SIG-M5 treated with dmso at 0.1 percent for 504 hours (cell line): Measurements from ENCODE around the gene ATN1.

ENCODE experiments used
- DNase-seq: peaks from one replicate; lab custom pipeline; 2025; ENCODE audit not compliant: unreplicated experiment; lab: John Stamatoyannopoulos, UW

The ATN1 gene

GRCh38 chr12:6968426-6968825, 40.7 kb downstream of the ATN1 start:
- DNase-seq: no peak

- DNase-seq: no peak
These were observed 42.4 kb downstream of the ATN1 start for GRCh38 chr12:6970096-6970527.

GRCh38 chr12:6974180-6974579, 46.4 kb downstream of the ATN1 start:
- no peak for DNase-seq

GRCh38 chr12:6975297-6976032, 47.7 kb downstream of the ATN1 start:
- no peak for DNase-seq

GRCh38 chr12:6977653-6978052, 49.9 kb downstream of the ATN1 start:
- DNase-seq: no peak

- no peak for DNase-seq
These were observed 50.4 kb downstream of the ATN1 start for GRCh38 chr12:6978188-6978587.

- no peak for DNase-seq
These were observed 50.9 kb downstream of the ATN1 start for GRCh38 chr12:6978611-6979011.

- no peak for DNase-seq
These were observed 51.3 kb downstream of the ATN1 start for GRCh38 chr12:6979021-6979420.

GRCh38 chr12:6979453-6979852, 51.7 kb downstream of the ATN1 start:
- DNase-seq: no peak

- DNase-seq: no peak
These were observed 52.3 kb downstream of the ATN1 start for GRCh38 chr12:6980075-6980474.

GRCh38 chr12:6980740-6981139, 53.0 kb downstream of the ATN1 start:
- DNase-seq: no peak

GRCh38 chr12:6981152-6982052, 53.6 kb downstream of the ATN1 start:
- DNase-seq: no peak

- DNase-seq: no peak
These were observed 54.8 kb downstream of the ATN1 start for GRCh38 chr12:6982532-6982931.

- DNase-seq: no peak
These were observed 60.3 kb downstream of the ATN1 start for GRCh38 chr12:6987956-6988553.
